GM23338 (cell line): ENCODE measurements around the gene ARHGEF28. TPM values are rescaled to one million over a fixed set of nuclear protein-coding genes. Genes with fewer than 3 reads are reported as not detected.

Source experiments
- ATAC-seq: fragments of 200-7000 bp; cut with Tn5 transposase; 3 replicates; pipeline ENCODE4 v1.9.1; 2020
- DNase-seq: peaks from one replicate; pipeline ENCODE4 v3.0.0-alpha.2; 2015; ENCODE audit warnings: low spot score
- H2AFZ ChIP-seq: fragments of 200-600 bp; sonication (generic); 2 replicates; pipeline ENCODE4 v1.8.0; 2016; ENCODE audit warnings: antibody characterized with exemption, mild to moderate bottlenecking, moderate library complexity
- H3F3A ChIP-seq: fragments of 200-600 bp; sonication (generic); replicated peaks from 2 replicates; pipeline ENCODE4 v1.8.0; 2017; ENCODE audit warnings: antibody characterized with exemption, mixed run types, low read depth
- H3K27ac ChIP-seq: fragments of 200-600 bp; sonication (generic); 2 replicates; pipeline ENCODE4 v1.6.1; 2016; ENCODE audit warnings: low read depth
- H3K27me3 ChIP-seq: fragments of 200-600 bp; sonication (generic); 2 replicates; pipeline ENCODE4 v1.8.0; 2016; ENCODE audit warnings: mild to moderate bottlenecking, mixed run types, moderate library complexity; ENCODE audit not compliant: insufficient read depth
- H3K36me3 ChIP-seq: fragments of 200-600 bp; sonication (generic); 2 replicates; pipeline ENCODE4 v1.8.0; 2016; ENCODE audit warnings: mild to moderate bottlenecking; ENCODE audit not compliant: insufficient read depth
- H3K4me1 ChIP-seq: fragments of 200-600 bp; sonication (generic); 2 replicates; pipeline ENCODE4 v1.8.0; 2016; ENCODE audit warnings: mild to moderate bottlenecking, moderate library complexity; ENCODE audit not compliant: insufficient read depth
- H3K4me2 ChIP-seq: fragments of 200-600 bp; sonication (generic); 2 replicates; pipeline ENCODE4 v1.7.1; 2017; ENCODE audit warnings: mixed run types
- H3K4me3 ChIP-seq: fragments of 200-600 bp; sonication (generic); 2 replicates; pipeline ENCODE4 v1.6.1; 2016; ENCODE audit warnings: mixed run types
- H3K79me2 ChIP-seq: fragments of 200-600 bp; sonication (generic); replicated peaks from 2 replicates; pipeline ENCODE4 v1.8.0; 2017; ENCODE audit warnings: mild to moderate bottlenecking; ENCODE audit not compliant: insufficient read depth
- H3K9me2 ChIP-seq: fragments of 200-600 bp; sonication (generic); 2 replicates; pipeline ENCODE4 v1.8.0; 2017; ENCODE audit not compliant: insufficient read depth
- H4K20me1 ChIP-seq: fragments of 200-600 bp; sonication (generic); replicated peaks from 2 replicates; pipeline ENCODE4 v1.8.0; 2017; ENCODE audit warnings: mild to moderate bottlenecking; ENCODE audit not compliant: insufficient read depth
- H3K27ac Mint-ChIP-seq: 2 replicates; pipeline ENCODE4 v1.8.0; 2020; ENCODE audit warnings: inconsistent platforms, mild to moderate bottlenecking, moderate library complexity, mixed read lengths
- H3K27me3 Mint-ChIP-seq: 3 replicates; pipeline ENCODE4 v1.8.0; 2022; ENCODE audit warnings: low read depth, mild to moderate bottlenecking, moderate library complexity, mixed read lengths, inconsistent platforms; ENCODE audit not compliant: insufficient read depth, poor library complexity
- H3K36me3 Mint-ChIP-seq: 3 replicates; pipeline ENCODE4 v1.8.0; 2021; ENCODE audit warnings: low read depth, mild to moderate bottlenecking, inconsistent platforms, moderate library complexity, mixed read lengths
- H3K4me1 Mint-ChIP-seq: 3 replicates; pipeline ENCODE4 v1.8.0; 2020; ENCODE audit warnings: mild to moderate bottlenecking, inconsistent platforms, mixed read lengths
- H3K4me3 Mint-ChIP-seq: 3 replicates; pipeline ENCODE4 v1.8.0; 2021; ENCODE audit warnings: moderate library complexity, mild to moderate bottlenecking, inconsistent platforms, mixed read lengths
- H3K9me3 Mint-ChIP-seq: 3 replicates; pipeline ENCODE4 v1.8.0; 2020; ENCODE audit warnings: moderate library complexity, mild to moderate bottlenecking, inconsistent platforms, mixed read lengths
- CREB1 ChIP-seq: fragments of 250-450 bp; sonication (Bioruptor Pico); IDR thresholded peaks from 2 replicates; pipeline ENCODE4 v1.5.0; 2020; ENCODE audit warnings: low read depth, mild to moderate bottlenecking, moderate library complexity
- CTCF ChIP-seq, 2 experiments: fragments of 200-600 bp in 1 of 2; sonication (generic) in 1 of 2; conservative IDR thresholded peaks; 2 replicates each; pipeline versions ENCODE4 v1.5.1 to v1.6.1; 2016 to 2017; ENCODE audit warnings: antibody characterized with exemption in 2 of 2, low read depth in 2 of 2, mild to moderate bottlenecking in 2 of 2, moderate library complexity in 1 of 2
- JUNB ChIP-seq: IDR thresholded peaks from one replicate; pipeline ENCODE4 v1.6.1; 2016; ENCODE audit warnings: antibody characterized with exemption; ENCODE audit not compliant: unreplicated experiment
- NANOG ChIP-seq: IDR thresholded peaks from 2 replicates; pipeline ENCODE4 v1.6.1; 2016; ENCODE audit warnings: antibody characterized with exemption, borderline replicate concordance
- STAT1 ChIP-seq: IDR thresholded peaks from one replicate; pipeline ENCODE4 v1.6.1; 2016; ENCODE audit warnings: antibody characterized with exemption; ENCODE audit not compliant: unreplicated experiment
- ZNF462 ChIP-seq: fragments of 250-450 bp; sonication (Bioruptor Pico); IDR thresholded peaks from 2 replicates; pipeline ENCODE4 v1.5.0; 2020; ENCODE audit warnings: mild to moderate bottlenecking, moderate library complexity
- polyA plus RNA-seq: library from polyadenylated mRNA; unstranded; fragments of >200 nt; fragmentation: Nextera tagmentation; extraction: Ambion mirVana; gene quantifications from 2 replicates; pipeline ENCODE4 v1.2.1, GENCODE V29; 2016
- total RNA-seq: library from RNA; depleted of rRNA; stranded (reverse); fragments of >200 nt; shearing (Covaris generic); gene quantifications from 2 replicates; pipeline ENCODE4 v1.2.3, GENCODE V29; 2014

Gene ARHGEF28
- total and polyA plus RNA-seq, 2 experiments from 2014 or later: 0.39 to 1.0 TPM

- no peak for TF ChIP-seq ZNF462 (CRISPR knock-in tag)
- no peak for TF ChIP-seq JUNB
- no peak for TF ChIP-seq CTCF (conservative IDR thresholded peaks at IDR 0.05; ENCODE audit: low read depth in 2 of 2)
These were observed 273.1 kb downstream of the ARHGEF28 start (continued) for GRCh38 chr5:73899055-73899454.

- Mint-ChIP-seq H3K36me3 (no peaks in the 10 kb centered on the region), H3K4me3 (no peak overlapping the region), H3K9me3 (no peaks in the 10 kb centered on the region), H3K27me3 (peaks cover 4% of the 10 kb centered on the region), H3K4me1 (peaks cover 3% of the 10 kb centered on the region; the same call in 1 of the 3 replicates), H3K27ac (no peak overlapping the region)
- DNase-seq (no peak), ATAC-seq (no peak)
- Histone ChIP-seq H3F3A (no peaks in the 10 kb centered on the region), H3K4me1 (no peaks in the 10 kb centered on the region), H3K27me3 (no peaks in the 10 kb centered on the region), H3K27ac (no peak overlapping the region), H4K20me1 (no peaks in the 10 kb centered on the region), H3K36me3 (no peaks in the 10 kb centered on the region), H3K4me3 (no peak overlapping the region), H3K4me2 (no peak overlapping the region), H2AFZ (no peak overlapping the region), H3K9me2 (no peaks in the 10 kb centered on the region), H3K79me2 (no peaks in the 10 kb centered on the region)
- no peak for TF ChIP-seq STAT1
- no peak for TF ChIP-seq ZNF462 (CRISPR knock-in tag)
- no peak for TF ChIP-seq CREB1 (CRISPR knock-in tag)
- TF ChIP-seq NANOG: no peak
These were observed 273.9 kb downstream of the ARHGEF28 start for GRCh38 chr5:73899916-73900315.
